Hematopoietic multipotent progenitor cell treated with erythropoietin and hydrocortisone succinate and interleukin-3 and kit ligand, for 4 days (in vitro differentiated cells): ENCODE data around the gene MFAP1.

Experiments
- DNase-seq: peaks from one replicate; pipeline ENCODE4 v3.0.0-alpha.2; 2015

MFAP1 gene

DNA sequence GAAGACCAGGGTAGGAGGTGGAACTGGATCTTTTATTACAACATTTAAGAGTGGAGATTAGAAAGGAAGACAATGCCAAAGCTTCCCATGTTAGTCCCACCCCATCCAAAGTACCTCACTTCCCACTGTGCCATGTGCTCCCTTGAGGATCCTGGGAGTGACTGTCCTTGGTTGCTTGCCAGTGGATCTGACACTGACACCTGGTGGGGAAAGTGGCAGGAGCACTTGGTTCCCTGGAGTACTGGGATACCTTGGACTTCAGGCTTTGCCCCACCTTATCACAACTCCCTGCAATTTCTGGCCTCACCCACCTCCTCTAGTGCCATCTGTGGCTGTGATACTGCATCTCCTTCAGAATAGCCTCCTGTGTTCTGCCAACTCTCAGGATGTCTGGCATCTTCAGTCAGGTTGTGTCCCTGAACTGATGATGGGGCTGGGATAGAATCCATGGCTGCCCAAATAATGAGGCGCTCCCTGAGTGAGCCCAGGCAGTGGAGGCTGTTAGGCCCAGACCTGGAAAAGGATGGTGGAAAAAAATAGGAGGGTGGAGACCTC is 49.0 kb downstream of the MFAP1 start:
- peak; percentile 36 for DNase-seq

DNA sequence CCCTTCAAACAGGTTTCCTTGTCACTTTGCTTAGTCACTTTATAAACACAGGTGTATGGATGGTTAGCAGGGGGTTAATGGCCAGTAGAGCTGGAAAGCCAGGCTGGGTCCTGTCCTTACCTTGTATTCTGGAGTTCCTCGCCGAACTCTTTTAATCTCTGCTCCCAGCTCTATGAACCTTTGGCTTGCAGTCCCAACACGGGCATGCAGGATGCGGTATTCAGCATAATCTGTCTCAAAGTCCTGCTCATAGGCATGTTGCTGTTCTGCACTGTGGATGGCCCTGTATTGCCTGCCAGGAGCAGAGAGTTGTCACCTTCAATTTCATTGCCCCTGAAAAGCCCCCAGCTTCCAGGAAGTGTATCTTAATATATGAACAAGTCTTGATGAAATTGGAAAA is 50.4 kb downstream of the MFAP1 start:
- DNase-seq: no peak

DNA sequence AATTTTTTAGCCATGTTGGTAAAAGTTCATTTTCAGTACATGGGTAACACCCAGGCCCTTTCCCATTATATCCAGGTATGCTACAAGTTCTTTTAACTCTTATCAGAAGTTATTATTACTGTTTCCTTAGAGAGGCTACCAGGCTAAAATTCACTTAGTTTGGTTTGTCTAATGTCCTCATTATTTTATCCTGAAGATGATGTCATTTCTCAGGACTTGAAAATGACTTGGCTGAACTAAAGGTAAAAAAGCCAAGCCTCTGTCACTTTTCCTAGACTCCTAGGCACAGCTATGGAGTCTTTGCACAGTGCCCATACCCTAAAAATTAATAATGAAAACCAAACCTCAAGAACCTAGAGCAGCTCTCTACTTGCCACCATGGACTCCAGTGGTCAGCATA is 51.9 kb downstream of the MFAP1 start:
- DNase-seq: no peak

DNA sequence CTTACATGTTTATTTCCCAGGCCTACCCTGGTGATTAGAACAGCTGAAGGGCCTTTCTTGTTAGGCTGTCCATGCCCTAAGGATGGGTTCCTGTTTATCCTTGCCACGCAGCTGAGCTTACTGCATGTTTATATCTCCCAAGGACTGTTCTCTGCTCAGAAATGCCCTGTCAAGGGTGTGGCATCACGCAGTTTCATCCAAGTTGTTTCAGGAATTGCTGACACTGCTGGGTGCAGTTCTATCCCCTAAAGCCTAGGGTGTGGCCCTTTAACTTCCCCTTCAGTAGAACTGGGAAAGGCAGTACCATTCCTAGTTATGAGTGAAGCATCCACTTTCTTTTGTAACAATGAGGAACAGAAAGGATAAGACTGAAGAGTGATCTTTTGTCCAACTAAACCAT is 52.7 kb downstream of the MFAP1 start:
- DNase-seq: no peak

DNA sequence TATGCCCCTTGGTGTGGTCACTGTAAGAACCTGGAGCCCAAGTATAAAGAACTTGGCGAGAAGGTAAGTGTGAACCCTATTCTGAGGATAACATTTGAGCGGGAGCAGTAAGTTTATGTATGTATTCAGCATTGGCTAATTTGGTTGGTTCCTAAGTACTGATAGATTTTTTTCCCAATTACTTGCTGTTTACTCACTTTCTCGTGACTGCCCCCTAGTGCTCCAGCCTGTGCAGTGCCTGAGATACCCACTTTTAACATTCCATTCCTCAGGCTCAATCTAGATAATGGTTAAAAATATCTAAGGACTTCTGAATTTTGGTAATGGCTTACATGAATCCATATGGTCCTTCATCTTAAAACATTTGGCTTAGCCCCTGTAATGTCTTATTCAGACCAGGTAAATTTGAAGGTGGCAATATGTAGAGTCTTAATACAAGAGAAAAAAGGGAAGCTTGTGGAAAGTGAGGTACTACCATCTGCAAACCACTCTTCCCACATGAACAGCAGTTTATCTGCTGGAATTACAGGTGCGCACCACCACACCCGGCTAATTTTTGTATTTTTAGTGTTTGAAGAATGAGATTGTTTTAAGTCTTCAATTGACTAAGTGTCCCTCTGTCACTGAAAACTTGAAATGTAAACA is 54.8 kb downstream of the MFAP1 start:
- DNase-seq: peak; percentile 83

DNA sequence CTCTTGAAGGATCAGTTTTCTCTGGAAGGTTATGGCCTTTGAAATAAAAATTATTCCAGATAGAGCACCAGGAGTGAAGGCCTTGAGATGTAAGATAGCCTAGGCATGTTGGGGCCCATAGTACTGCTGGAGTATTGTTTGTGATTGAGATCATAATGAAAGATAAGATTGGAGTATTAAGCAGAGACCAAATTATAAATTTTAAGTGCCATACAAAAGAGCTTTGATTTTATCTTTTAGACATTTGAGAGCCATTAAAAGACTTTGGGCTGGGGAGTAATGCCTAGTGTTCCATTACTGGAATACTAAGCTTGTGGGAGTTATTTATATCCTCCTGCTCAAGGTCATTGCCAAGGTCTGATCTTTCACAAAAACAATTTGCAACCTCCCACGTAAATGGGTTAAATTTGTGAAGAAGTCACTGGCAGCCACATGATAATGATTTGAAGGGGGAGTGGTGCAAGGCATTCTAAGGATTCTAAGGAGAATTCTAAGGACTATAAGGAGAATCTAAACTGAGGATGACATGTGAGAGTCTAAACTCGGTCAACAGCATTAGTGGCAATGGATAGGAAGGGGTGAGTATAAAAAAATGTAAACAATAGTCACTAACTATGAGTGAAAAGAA is 60.6 kb downstream of the MFAP1 start:
- no peak for DNase-seq

DNA sequence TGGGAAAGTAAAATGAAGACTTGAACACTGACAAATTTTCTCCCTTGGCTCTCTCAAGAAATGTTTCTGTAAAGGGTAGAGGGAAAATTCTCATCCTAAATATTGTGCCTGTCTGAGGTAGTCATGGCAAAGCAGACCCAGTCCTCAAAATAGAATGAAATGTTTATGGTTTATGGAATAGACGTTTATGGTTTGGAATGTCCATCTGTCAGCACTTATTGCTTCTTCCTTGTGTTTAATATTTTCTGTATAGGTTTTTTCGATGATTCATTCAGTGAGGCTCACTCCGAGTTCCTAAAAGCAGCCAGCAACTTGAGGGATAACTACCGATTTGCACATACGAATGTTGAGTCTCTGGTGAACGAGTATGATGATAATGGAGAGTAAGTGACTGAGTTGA is 61.7 kb downstream of the MFAP1 start:
- no peak for DNase-seq
